ENCODE data around the gene ALPK3.

- TF ChIP-seq, protein P1, sequence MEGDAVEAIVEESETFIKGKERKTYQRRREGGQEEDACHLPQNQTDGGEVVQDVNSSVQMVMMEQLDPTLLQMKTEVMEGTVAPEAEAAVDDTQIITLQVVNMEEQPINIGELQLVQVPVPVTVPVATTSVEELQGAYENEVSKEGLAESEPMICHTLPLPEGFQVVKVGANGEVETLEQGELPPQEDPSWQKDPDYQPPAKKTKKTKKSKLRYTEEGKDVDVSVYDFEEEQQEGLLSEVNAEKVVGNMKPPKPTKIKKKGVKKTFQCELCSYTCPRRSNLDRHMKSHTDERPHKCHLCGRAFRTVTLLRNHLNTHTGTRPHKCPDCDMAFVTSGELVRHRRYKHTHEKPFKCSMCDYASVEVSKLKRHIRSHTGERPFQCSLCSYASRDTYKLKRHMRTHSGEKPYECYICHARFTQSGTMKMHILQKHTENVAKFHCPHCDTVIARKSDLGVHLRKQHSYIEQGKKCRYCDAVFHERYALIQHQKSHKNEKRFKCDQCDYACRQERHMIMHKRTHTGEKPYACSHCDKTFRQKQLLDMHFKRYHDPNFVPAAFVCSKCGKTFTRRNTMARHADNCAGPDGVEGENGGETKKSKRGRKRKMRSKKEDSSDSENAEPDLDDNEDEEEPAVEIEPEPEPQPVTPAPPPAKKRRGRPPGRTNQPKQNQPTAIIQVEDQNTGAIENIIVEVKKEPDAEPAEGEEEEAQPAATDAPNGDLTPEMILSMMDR (IDR thresholded peaks at IDR 0.05): no peak
- TF ChIP-seq POLR2A (IDR thresholded peaks at IDR 0.05): no peak
Measured at GRCh38 chr15:84819791-84820190, 2.6 kb downstream of the ALPK3 start.

Measured in Peyer's patch (tissue), 4 donors.